HepG2 (cell line): ENCODE data around the gene AFDN. TPM values are rescaled to one million over a fixed set of nuclear protein-coding genes. Genes with fewer than 3 reads are reported as not detected.

ENCODE experiments used
- ATAC-seq: fragments of 200-7000 bp; cut with Tn5 transposase; 3 replicates; pipeline ENCODE4 v1.9.1; 2020; ENCODE audit warnings: mild to moderate bottlenecking, moderate library complexity
- BruUV-seq: library from RNA; stranded (reverse); fragments of 400-500 nt; replicated peaks from 2 replicates; lab custom pipeline; 2021; lab: Mats Ljungman, UMichigan
- CTCF ChIA-PET: fragments of 300-600 bp; formaldehyde crosslinking; extraction: SDS; loops from one replicate; lab custom pipeline; 2021; ENCODE audit warnings: low total read pairs, inconsistent platforms, low intra/inter-chr PET ratio; lab: Yijun Ruan, JAX
- POLR2A ChIA-PET: fragments of 350-600 bp; sonication (Branson Sonifier 250); formaldehyde crosslinking; loops from one replicate; lab custom pipeline; 2020; ENCODE audit warnings: antibody characterized with exemption, inconsistent platforms; lab: Yijun Ruan, JAX
- DNase-seq: peaks from one replicate; pipeline ENCODE4 v3.0.0-alpha.2; 2015; ENCODE audit warnings: low spot score
- FAIRE-seq: peaks from 3 replicates; lab custom pipeline; 2011; peaks lifted over from hg19 to GRCh38; lab: Jason Lieb, UNC
- H2AFZ ChIP-seq: one replicate; pipeline ENCODE4 v1.6.1; 2011; ENCODE audit warnings: low read length, inconsistent platforms
- H3K27ac ChIP-seq: fragments of 300-600 bp; 3 replicates; pipeline ENCODE4 v1.8.0; 2011; ENCODE audit warnings: mixed run types, mild to moderate bottlenecking, mixed read lengths, low read length, inconsistent platforms; ENCODE audit not compliant: insufficient read depth; ENCODE audit errors: extremely low read length
- H3K27me3 ChIP-seq, 2 experiments: fragments of 200-600 bp in 1 of 2; 2 replicates in 1 of 2; 3 replicates in 1 of 2; pipeline versions ENCODE4 v1.6.0 to v1.8.0; 2011; ENCODE audit warnings: low read length in 2 of 2, mild to moderate bottlenecking in 2 of 2, moderate library complexity in 2 of 2, inconsistent platforms in 1 of 2; ENCODE audit not compliant: insufficient read depth in 2 of 2, control insufficient read depth in 1 of 2
- H3K36me3 ChIP-seq, 2 experiments: fragments of 200-600 bp in 1 of 2; replicated peaks in 1 of 2; 2 replicates in 1 of 2; 3 replicates in 1 of 2; pipeline versions ENCODE4 v1.5.1 to v1.8.0; 2011; ENCODE audit warnings: low read length in 2 of 2, inconsistent platforms in 1 of 2; ENCODE audit not compliant: insufficient read depth in 2 of 2, control insufficient read depth in 1 of 2
- H3K4me1 ChIP-seq: 2 replicates; pipeline ENCODE4 v1.5.1; 2012; ENCODE audit warnings: low read length, inconsistent platforms; ENCODE audit not compliant: insufficient read depth
- H3K4me2 ChIP-seq: 2 replicates; pipeline ENCODE4 v1.6.0; 2011; ENCODE audit warnings: low read depth, low read length, inconsistent platforms
- H3K4me3 ChIP-seq, 3 experiments: fragments of 200-600 bp in 1 of 3; sonication (generic), shearing (Covaris generic) in 1 of 3; replicated peaks in 1 of 3; 2 replicates each; pipeline ENCODE4 v1.5.1; 2011 to 2016; ENCODE audit warnings: low read length in 3 of 3, inconsistent platforms in 2 of 3, low read depth in 2 of 3, mild to moderate bottlenecking in 2 of 3, control low read depth in 1 of 3, mixed read lengths in 1 of 3; ENCODE audit not compliant: insufficient read depth in 1 of 3
- H3K79me2 ChIP-seq: one replicate; pipeline ENCODE4 v1.6.1; 2011; ENCODE audit warnings: low read length, inconsistent platforms; ENCODE audit not compliant: insufficient read depth
- H3K9ac ChIP-seq: 2 replicates; pipeline ENCODE4 v1.6.0; 2011; ENCODE audit warnings: mild to moderate bottlenecking, low read depth, low read length, inconsistent platforms; ENCODE audit not compliant: insufficient read depth
- H3K9me3 ChIP-seq: 2 replicates; pipeline ENCODE4 v1.5.1; 2012; ENCODE audit warnings: mild to moderate bottlenecking, low read length
- H4K20me1 ChIP-seq: 2 replicates; pipeline ENCODE4 v1.6.0; 2011; ENCODE audit warnings: inconsistent platforms, mild to moderate bottlenecking, low read length, moderate library complexity; ENCODE audit not compliant: insufficient read depth
- ATAD3A ChIP-seq: sonication (generic); formaldehyde crosslinking; IDR thresholded peaks from 2 replicates; pipeline ENCODE4 v1.4.0; 2020; ENCODE audit warnings: missing genetic modification reagents
- BCLAF1 ChIP-seq: fragments of 450-650 bp; IDR thresholded peaks from 2 replicates; pipeline ENCODE4 v1.6.1; 2017; ENCODE audit warnings: mild to moderate bottlenecking
- EEA1 ChIP-seq: sonication (generic); formaldehyde crosslinking; IDR thresholded peaks from 2 replicates; pipeline ENCODE4 v1.5.1; 2020; ENCODE audit warnings: mild to moderate bottlenecking, missing genetic modification reagents, borderline replicate concordance
- EZH2 ChIP-seq: conservative IDR thresholded peaks from 2 replicates; pipeline ENCODE4 v1.6.1; 2012; ENCODE audit warnings: mild to moderate bottlenecking, low read depth, low read length, moderate library complexity
- HIC2 ChIP-seq: sonication (generic); formaldehyde crosslinking; IDR thresholded peaks from 2 replicates; pipeline ENCODE4 v1.9.0; 2022; ENCODE audit warnings: low read depth, missing genetic modification reagents
- IRX3 ChIP-seq: sonication (generic); formaldehyde crosslinking; IDR thresholded peaks from 2 replicates; pipeline ENCODE4 v1.8.1; 2023; ENCODE audit warnings: mild to moderate bottlenecking, low read depth, missing genetic modification reagents, borderline replicate concordance
- KDM1A ChIP-seq: IDR thresholded peaks from 2 replicates; pipeline ENCODE4 v1.6.1; 2016; ENCODE audit warnings: missing compliant biosample characterization
- MATR3 ChIP-seq: sonication (generic); formaldehyde crosslinking; IDR thresholded peaks from 2 replicates; pipeline ENCODE4 v1.4.0; 2020; ENCODE audit warnings: missing genetic modification reagents
- MEF2D ChIP-seq: sonication (generic); formaldehyde crosslinking; IDR thresholded peaks from 2 replicates; pipeline ENCODE4 v1.5.1; 2020; ENCODE audit warnings: mild to moderate bottlenecking, missing genetic modification reagents
- MZF1 ChIP-seq: sonication (generic); formaldehyde crosslinking; IDR thresholded peaks from 2 replicates; pipeline ENCODE4 v1.8.1; 2023; ENCODE audit warnings: mild to moderate bottlenecking, missing genetic modification reagents, borderline replicate concordance
- SAP130 ChIP-seq: IDR thresholded peaks from 2 replicates; pipeline ENCODE4 v1.6.1; 2016; ENCODE audit warnings: low read depth
- SP140L ChIP-seq: sonication (generic); formaldehyde crosslinking; IDR thresholded peaks from 2 replicates; pipeline ENCODE4 v1.4.0; 2020; ENCODE audit warnings: missing genetic modification reagents, borderline replicate concordance
- TCF7 ChIP-seq: sonication (generic); IDR thresholded peaks from 2 replicates; pipeline ENCODE4 v1.6.1; 2016; ENCODE audit warnings: antibody characterized with exemption, low read depth
- THYN1 ChIP-seq: sonication (generic); formaldehyde crosslinking; IDR thresholded peaks from 2 replicates; pipeline ENCODE4 v1.8.1; 2023; ENCODE audit warnings: low read depth, mild to moderate bottlenecking, moderate library complexity, missing genetic modification reagents, borderline replicate concordance
- TSC22D2 ChIP-seq: sonication (generic); formaldehyde crosslinking; IDR thresholded peaks from 2 replicates; pipeline ENCODE4 v1.5.1; 2020; ENCODE audit warnings: missing genetic modification reagents, mild to moderate bottlenecking, borderline replicate concordance
- ZBTB38 ChIP-seq: sonication (generic); formaldehyde crosslinking; IDR thresholded peaks from 2 replicates; pipeline ENCODE4 v1.5.1; 2020; ENCODE audit warnings: mild to moderate bottlenecking, missing genetic modification reagents
- ZNF546 ChIP-seq: sonication (generic); formaldehyde crosslinking; conservative IDR thresholded peaks from 2 replicates; pipeline ENCODE4 v1.8.1; 2023; ENCODE audit warnings: mild to moderate bottlenecking, missing genetic modification reagents
- ZNF549 ChIP-seq: sonication (generic); formaldehyde crosslinking; IDR thresholded peaks from 2 replicates; pipeline ENCODE4 v1.5.0; 2020; ENCODE audit warnings: missing genetic modification reagents
- ZNF644 ChIP-seq: IDR thresholded peaks from 2 replicates; pipeline ENCODE4 v1.6.1; 2016; ENCODE audit warnings: low read depth
- ZNF790 ChIP-seq: sonication (generic); formaldehyde crosslinking; IDR thresholded peaks from 2 replicates; pipeline ENCODE4 v1.8.0; 2022; ENCODE audit warnings: missing genetic modification reagents, mild to moderate bottlenecking, borderline replicate concordance
- ZNF83 ChIP-seq: sonication (generic); formaldehyde crosslinking; IDR thresholded peaks from 2 replicates; pipeline ENCODE4 v1.4.0; 2020; ENCODE audit warnings: missing genetic modification reagents, mild to moderate bottlenecking, borderline replicate concordance
- WGBS: methylation state at CpG from one replicate; pipeline ENCODE4 v1.1.6; 2017; ENCODE audit warnings: low lambda C conversion rate; 5-methylcytosine and 5-hydroxymethylcytosine counted together
- in situ Hi-C: cut with HindIII; loops from 2 replicates; pipeline ENCODE4 v1.10.0; 2017; ENCODE audit warnings: low pct_unique_long_range_greater_than_20kb; ENCODE audit not compliant: extremely low pct_ligation_motif_present
- intact Hi-C: fragments of 100-400 bp; cut with micrococcal nuclease; formaldehyde crosslinking; loops from one replicate; pipeline ENCODE4 v1.10.0; 2022; ENCODE audit not compliant: unreplicated experiment
- polyA plus RNA-seq, 8 experiments: library from polyadenylated mRNA; depleted of rRNA in 3 of 8; stranded (reverse) in 7 of 8; unstranded in 1 of 8; fragments of >200 nt; fragmentation: Illumina TruSeq in 4 of 8; extraction: Trizol in 4 of 8; gene quantifications; 2 replicates each; pipeline versions ENCODE4 v1.2.1 to v1.2.3, GENCODE V29; 2011 to 2016; ENCODE audit warnings: low read depth in 4 of 8, missing spikeins in 1 of 8, mixed read lengths in 1 of 8; ENCODE audit not compliant: insufficient read depth in 1 of 8
- total RNA-seq, 5 experiments: library from RNA; depleted of rRNA; stranded (reverse); fragments of >200 nt; fragmentation: Illumina TruSeq; extraction: Trizol; gene quantifications; 2 replicates each; pipeline ENCODE4 v1.2.3, GENCODE V29; 2016; ENCODE audit warnings: low read depth in 1 of 5

Gene AFDN
- total and polyA plus RNA-seq, 2 of the 13 experiments (the other 11 are each of a cell fraction or from before 2014, with no cell fraction given): 136 to 151 TPM

- TF ChIP-seq IRX3 (no peak), TSC22D2 (no peak), ZBTB38 (0 out of 2 replicates have a peak, but pooled peaks have one; percentile 35), MEF2D (CRISPR knock-in tag) (no peak), KDM1A (CRISPR knock-in tag) (no peak), ZNF790 (CRISPR knock-in tag) (no peak)
- TF ChIP-seq, all 625 proteins: peak for 2
Measured at GRCh38 chr6:167962711-167963110, 136.0 kb downstream of the AFDN start (continued).

GRCh38 chr6:167963589-167964057 lies 136.9 kb downstream of the AFDN start:
- Histone ChIP-seq H3K4me2 (peak overlapping the region; percentile 60), H3K4me1 (peaks cover 75% of the 10 kb centered on the region), H3K36me3 (peaks cover 11 to 33% of the 10 kb centered on the region in 2 experiments), H3K27ac (peak overlapping the region; percentile 78), H4K20me1 (no peaks in the 10 kb centered on the region), H3K4me3 (peak overlapping the region in 1 of 3 experiments; percentile 14; a peak in 1 of 6 replicates), H3K79me2 (peaks cover 14% of the 10 kb centered on the region), H2AFZ (no peak overlapping the region), H3K27me3 (no peaks in the 10 kb centered on the region), H3K9me3 (no peaks in the 10 kb centered on the region), H3K9ac (peak overlapping the region; percentile 38; the same call in 1 of the 2 replicates)
- POLR2A ChIA-PET: interaction anchor here (1.0 to 2.5 kb wide), 3 partner anchors 19 to 35 kb away, joined by 3 to 22 read pairs (median 3); no protein-coding TSS in a partner anchor
- in situ Hi-C loops: no loop called here
- DNase-seq: peak; percentile 92
- WGBS: 38% methylated on average over 4 of the region's 8 CpGs
- CTCF ChIA-PET: no interaction called here
- peak; percentile 84 for ATAC-seq
- intact Hi-C loops: loop anchor here (2.0 to 5.0 kb wide), 2 partner anchors 31 to 656 kb away; no protein-coding TSS in a partner anchor
- FAIRE-seq: peak; percentile 81
- no TSS peak for BruUV-seq
- TF ChIP-seq EZH2 (no peak), TCF7 (peak; percentile 94), BCLAF1 (no peak), SAP130 (CRISPR knock-in tag) (peak; percentile 65), HIC2 (CRISPR knock-in tag) (peak; percentile 67), SP140L (CRISPR knock-in tag) (no peak), ZNF83 (CRISPR knock-in tag) (no peak), ZNF644 (CRISPR knock-in tag) (no peak), ZNF790 (CRISPR knock-in tag) (no peak), ZNF546 (CRISPR knock-in tag) (no peak), ZNF549 (CRISPR knock-in tag) (no peak), MZF1 (CRISPR knock-in tag) (no peak), EEA1 (CRISPR knock-in tag) (no peak), THYN1 (CRISPR knock-in tag) (no peak), MATR3 (CRISPR knock-in tag) (no peak), ATAD3A (CRISPR knock-in tag) (no peak)
